Measurements from ENCODE around the gene ARFGAP2.
A peak's percentile ranks its signal among the peaks of the same experiment; 100 is the strongest.

The ARFGAP2 gene

GRCh38 chr11:47180006-47180787 is 3.5 kb upstream of the ARFGAP2 start:
- no peak overlapping the region for H2AFZ ChIP-seq (ENCODE audit: low read length, unreplicated experiment)
- 0 out of 2 replicates have a peak, but pooled peaks cover under 1% of the 10 kb centered on the region for H3K36me3 ChIP-seq (ENCODE audit: insufficient read depth, low read length)
- H3K4me3 ChIP-seq (ENCODE audit: low read depth, low read length): no peak overlapping the region
- peaks cover 17% of the 10 kb centered on the region for H3K4me1 ChIP-seq (ENCODE audit: control insufficient read depth, insufficient read depth, low read length, unreplicated experiment)
- H3K27ac ChIP-seq (ENCODE audit: low read depth, low read length): no peak overlapping the region
- no peaks in the 10 kb centered on the region for H3K27me3 ChIP-seq (ENCODE audit: insufficient read depth, low read length)
- peaks cover 15% of the 10 kb centered on the region for H3K79me2 ChIP-seq (ENCODE audit: control insufficient read depth, insufficient read depth, low read length, unreplicated experiment)

GRCh38 chr11:47179655-47179991 is 2.9 kb upstream of the ARFGAP2 start:
- Histone ChIP-seq H3K36me3 (ENCODE audit: insufficient read depth, low read length) (peaks cover 6% of the 10 kb centered on the region; the same call in 1 of the 2 replicates), H3K27me3 (ENCODE audit: insufficient read depth, low read length) (no peaks in the 10 kb centered on the region), H3K4me1 (ENCODE audit: control insufficient read depth, insufficient read depth, low read length, unreplicated experiment) (peaks cover 16% of the 10 kb centered on the region), H2AFZ (ENCODE audit: low read length, unreplicated experiment) (no peak overlapping the region), H3K27ac (ENCODE audit: low read depth, low read length) (no peak overlapping the region), H3K4me3 (ENCODE audit: low read depth, low read length) (no peak overlapping the region), H3K79me2 (ENCODE audit: control insufficient read depth, insufficient read depth, low read length, unreplicated experiment) (peaks cover 20% of the 10 kb centered on the region)

- H2AFZ ChIP-seq (ENCODE audit: low read length, unreplicated experiment): no peak overlapping the region
- H3K79me2 ChIP-seq (ENCODE audit: control insufficient read depth, insufficient read depth, low read length, unreplicated experiment): peaks cover 25% of the 10 kb centered on the region
- H3K27me3 ChIP-seq (ENCODE audit: insufficient read depth, low read length): no peaks in the 10 kb centered on the region
- no peak overlapping the region for H3K4me3 ChIP-seq (ENCODE audit: low read depth, low read length)
- H3K27ac ChIP-seq (ENCODE audit: low read depth, low read length): no peak overlapping the region
- peaks cover 16% of the 10 kb centered on the region for H3K4me1 ChIP-seq (ENCODE audit: control insufficient read depth, insufficient read depth, low read length, unreplicated experiment)
- peaks cover 8% of the 10 kb centered on the region for H3K36me3 ChIP-seq (ENCODE audit: insufficient read depth, low read length)
These were observed 2.3 kb upstream of the ARFGAP2 start for GRCh38 chr11:47178737-47179654.

GRCh38 chr11:47178316-47178715 is 1.6 kb upstream of the ARFGAP2 start:
- peaks cover 32% of the 10 kb centered on the region for H3K79me2 ChIP-seq (ENCODE audit: control insufficient read depth, insufficient read depth, low read length, unreplicated experiment)
- no peak overlapping the region for H2AFZ ChIP-seq (ENCODE audit: low read length, unreplicated experiment)
- H3K36me3 ChIP-seq (ENCODE audit: insufficient read depth, low read length): peaks cover 13% of the 10 kb centered on the region
- H3K4me3 ChIP-seq (ENCODE audit: low read depth, low read length): no peak overlapping the region
- no peaks in the 10 kb centered on the region for H3K27me3 ChIP-seq (ENCODE audit: insufficient read depth, low read length)
- no peak overlapping the region for H3K27ac ChIP-seq (ENCODE audit: low read depth, low read length)
- H3K4me1 ChIP-seq (ENCODE audit: control insufficient read depth, insufficient read depth, low read length, unreplicated experiment): peaks cover 16% of the 10 kb centered on the region

- Histone ChIP-seq H3K36me3 (ENCODE audit: insufficient read depth, low read length) (peaks cover 17% of the 10 kb centered on the region), H2AFZ (ENCODE audit: low read length, unreplicated experiment) (no peak overlapping the region), H3K4me3 (ENCODE audit: low read depth, low read length) (peak overlapping the region; percentile 98), H3K27me3 (ENCODE audit: insufficient read depth, low read length) (no peaks in the 10 kb centered on the region), H3K79me2 (ENCODE audit: control insufficient read depth, insufficient read depth, low read length, unreplicated experiment) (peaks cover 36% of the 10 kb centered on the region), H3K27ac (ENCODE audit: low read depth, low read length) (0 out of 2 replicates have a peak overlapping the region, but pooled peaks have one; percentile 70), H3K4me1 (ENCODE audit: control insufficient read depth, insufficient read depth, low read length, unreplicated experiment) (peaks cover 16% of the 10 kb centered on the region)
These were observed 1.2 kb upstream of the ARFGAP2 start for GRCh38 chr11:47177846-47178245.

GRCh38 chr11:47177229-47177845 is 658 bp upstream of the ARFGAP2 start:
- Histone ChIP-seq H3K79me2 (ENCODE audit: control insufficient read depth, insufficient read depth, low read length, unreplicated experiment) (peaks cover 41% of the 10 kb centered on the region), H3K27me3 (ENCODE audit: insufficient read depth, low read length) (no peaks in the 10 kb centered on the region), H3K4me1 (ENCODE audit: control insufficient read depth, insufficient read depth, low read length, unreplicated experiment) (peaks cover 16% of the 10 kb centered on the region), H3K36me3 (ENCODE audit: insufficient read depth, low read length) (peaks cover 17% of the 10 kb centered on the region), H3K27ac (ENCODE audit: low read depth, low read length) (peak overlapping the region; percentile 70), H3K4me3 (ENCODE audit: low read depth, low read length) (peak overlapping the region; percentile 98), H2AFZ (ENCODE audit: low read length, unreplicated experiment) (peak overlapping the region; percentile 94)

- H3K4me1 ChIP-seq (ENCODE audit: control insufficient read depth, insufficient read depth, low read length, unreplicated experiment): peaks cover 16% of the 10 kb centered on the region
- H2AFZ ChIP-seq (ENCODE audit: low read length, unreplicated experiment): peak overlapping the region; percentile 98
- H3K79me2 ChIP-seq (ENCODE audit: control insufficient read depth, insufficient read depth, low read length, unreplicated experiment): peaks cover 44% of the 10 kb centered on the region
- H3K36me3 ChIP-seq (ENCODE audit: insufficient read depth, low read length): peaks cover 17% of the 10 kb centered on the region
- peak overlapping the region; percentile 70; the same call in 1 of the 2 replicates for H3K27ac ChIP-seq (ENCODE audit: low read depth, low read length)
- H3K27me3 ChIP-seq (ENCODE audit: insufficient read depth, low read length): no peaks in the 10 kb centered on the region
- peak overlapping the region; percentile 98 for H3K4me3 ChIP-seq (ENCODE audit: low read depth, low read length)
These were observed 842 bp downstream of the ARFGAP2 start for GRCh38 chr11:47175746-47176327.

GRCh38 chr11:47172740-47173336 is 3.8 kb downstream of the ARFGAP2 start:
- Histone ChIP-seq H3K27me3 (ENCODE audit: insufficient read depth, low read length) (no peaks in the 10 kb centered on the region), H3K79me2 (ENCODE audit: control insufficient read depth, insufficient read depth, low read length, unreplicated experiment) (peaks cover 51% of the 10 kb centered on the region), H2AFZ (ENCODE audit: low read length, unreplicated experiment) (no peak overlapping the region), H3K4me3 (ENCODE audit: low read depth, low read length) (no peak overlapping the region), H3K27ac (ENCODE audit: low read depth, low read length) (no peak overlapping the region), H3K36me3 (ENCODE audit: insufficient read depth, low read length) (peaks cover 19% of the 10 kb centered on the region), H3K4me1 (ENCODE audit: control insufficient read depth, insufficient read depth, low read length, unreplicated experiment) (peaks cover 14% of the 10 kb centered on the region)

GRCh38 chr11:47171856-47172255 is 4.8 kb downstream of the ARFGAP2 start:
- peaks cover 51% of the 10 kb centered on the region for H3K79me2 ChIP-seq (ENCODE audit: control insufficient read depth, insufficient read depth, low read length, unreplicated experiment)
- H3K4me1 ChIP-seq (ENCODE audit: control insufficient read depth, insufficient read depth, low read length, unreplicated experiment): peaks cover 9% of the 10 kb centered on the region
- H2AFZ ChIP-seq (ENCODE audit: low read length, unreplicated experiment): no peak overlapping the region
- peaks cover 26% of the 10 kb centered on the region for H3K36me3 ChIP-seq (ENCODE audit: insufficient read depth, low read length)
- H3K27ac ChIP-seq (ENCODE audit: low read depth, low read length): no peak overlapping the region
- no peak overlapping the region for H3K4me3 ChIP-seq (ENCODE audit: low read depth, low read length)
- no peaks in the 10 kb centered on the region for H3K27me3 ChIP-seq (ENCODE audit: insufficient read depth, low read length)
